ENCODE measurements around the gene DAPK1. TPM values are rescaled to one million over a fixed set of nuclear protein-coding genes. Genes with fewer than 3 reads are reported as not detected.

The DAPK1 gene
- polyA plus RNA-seq, 1 donor: 24.9 TPM

- H3K27ac ChIP-seq (ENCODE audit: low read length): no peak overlapping the region
- 100% methylated on average over 1 of the region's 14 CpGs for WGBS (ENCODE audit: insufficient coverage, low lambda C conversion rate)
- no peaks in the 10 kb centered on the region for H3K27me3 ChIP-seq (ENCODE audit: control insufficient read depth, insufficient read depth, low read length)
- H3K4me3 ChIP-seq (ENCODE audit: low read length): no peak overlapping the region
- H3K4me1 ChIP-seq (ENCODE audit: control insufficient read depth, insufficient read depth, low read length): peaks cover 13% of the 10 kb centered on the region
- DNase-seq: peak in 1 of 2 donors; percentile 39
- H3K36me3 ChIP-seq (ENCODE audit: control insufficient read depth, insufficient read depth, low read length): peaks cover 9% of the 10 kb centered on the region
- H3K9me3 ChIP-seq (ENCODE audit: control insufficient read depth, low read depth, low read length): no peaks in the 10 kb centered on the region
Observed at GRCh38 chr9:87685871-87686519, 188.3 kb downstream of the DAPK1 start.

GRCh38 chr9:87686520-87687090 is 188.9 kb downstream of the DAPK1 start:
- no peak for DNase-seq
- WGBS (ENCODE audit: insufficient coverage, low lambda C conversion rate): no CpG with 5 or more reads among the region's 14 CpGs
- H3K36me3 ChIP-seq (ENCODE audit: control insufficient read depth, insufficient read depth, low read length): peaks cover 6% of the 10 kb centered on the region
- no peak overlapping the region for H3K4me3 ChIP-seq (ENCODE audit: low read length)
- peaks cover 9% of the 10 kb centered on the region for H3K4me1 ChIP-seq (ENCODE audit: control insufficient read depth, insufficient read depth, low read length)
- H3K27me3 ChIP-seq (ENCODE audit: control insufficient read depth, insufficient read depth, low read length): no peaks in the 10 kb centered on the region
- no peaks in the 10 kb centered on the region for H3K9me3 ChIP-seq (ENCODE audit: control insufficient read depth, low read depth, low read length)
- no peak overlapping the region for H3K27ac ChIP-seq (ENCODE audit: low read length)

- 94% methylated on average over 3 of the region's 4 CpGs for WGBS (ENCODE audit: insufficient coverage, low lambda C conversion rate)
- Histone ChIP-seq H3K4me1 (ENCODE audit: control insufficient read depth, insufficient read depth, low read length) (peaks cover 6% of the 10 kb centered on the region), H3K27ac (ENCODE audit: low read length) (no peak overlapping the region), H3K27me3 (ENCODE audit: control insufficient read depth, insufficient read depth, low read length) (no peaks in the 10 kb centered on the region), H3K4me3 (ENCODE audit: low read length) (no peak overlapping the region), H3K9me3 (ENCODE audit: control insufficient read depth, low read depth, low read length) (peaks cover 1% of the 10 kb centered on the region), H3K36me3 (ENCODE audit: control insufficient read depth, insufficient read depth, low read length) (peaks cover 3% of the 10 kb centered on the region)
- no peak for DNase-seq
Observed at GRCh38 chr9:87687207-87687606, 189.5 kb downstream of the DAPK1 start.

- Histone ChIP-seq H3K4me1 (ENCODE audit: control insufficient read depth, insufficient read depth, low read length) (no peaks in the 10 kb centered on the region), H3K4me3 (ENCODE audit: low read length) (no peak overlapping the region), H3K27ac (ENCODE audit: low read length) (no peak overlapping the region), H3K9me3 (ENCODE audit: control insufficient read depth, low read depth, low read length) (peaks cover 7% of the 10 kb centered on the region), H3K27me3 (ENCODE audit: control insufficient read depth, insufficient read depth, low read length) (no peaks in the 10 kb centered on the region), H3K36me3 (ENCODE audit: control insufficient read depth, insufficient read depth, low read length) (peaks cover 27% of the 10 kb centered on the region)
- no peak for DNase-seq
- no CpG with 5 or more reads among the region's 3 CpGs for WGBS (ENCODE audit: insufficient coverage, low lambda C conversion rate)
Observed at GRCh38 chr9:87694236-87694755, 196.6 kb downstream of the DAPK1 start.

GRCh38 chr9:87695523-87695922 is 197.9 kb downstream of the DAPK1 start:
- no CpG with 5 or more reads among the region's 1 CpG for WGBS (ENCODE audit: insufficient coverage, low lambda C conversion rate)
- Histone ChIP-seq H3K36me3 (ENCODE audit: control insufficient read depth, insufficient read depth, low read length) (peaks cover 33% of the 10 kb centered on the region), H3K27ac (ENCODE audit: low read length) (no peak overlapping the region), H3K27me3 (ENCODE audit: control insufficient read depth, insufficient read depth, low read length) (no peaks in the 10 kb centered on the region), H3K9me3 (ENCODE audit: control insufficient read depth, low read depth, low read length) (peaks cover 7% of the 10 kb centered on the region), H3K4me3 (ENCODE audit: low read length) (no peak overlapping the region), H3K4me1 (ENCODE audit: control insufficient read depth, insufficient read depth, low read length) (no peaks in the 10 kb centered on the region)
- no peak for DNase-seq

GRCh38 chr9:87696641-87697040 is 199.0 kb downstream of the DAPK1 start:
- H3K4me3 ChIP-seq (ENCODE audit: low read length): no peak overlapping the region
- no peaks in the 10 kb centered on the region for H3K27me3 ChIP-seq (ENCODE audit: control insufficient read depth, insufficient read depth, low read length)
- peaks cover 7% of the 10 kb centered on the region for H3K9me3 ChIP-seq (ENCODE audit: control insufficient read depth, low read depth, low read length)
- no peaks in the 10 kb centered on the region for H3K4me1 ChIP-seq (ENCODE audit: control insufficient read depth, insufficient read depth, low read length)
- no peak overlapping the region for H3K27ac ChIP-seq (ENCODE audit: low read length)
- peaks cover 33% of the 10 kb centered on the region for H3K36me3 ChIP-seq (ENCODE audit: control insufficient read depth, insufficient read depth, low read length)
- no peak for DNase-seq
- no CpG with 5 or more reads among the region's 7 CpGs for WGBS (ENCODE audit: insufficient coverage, low lambda C conversion rate)

- no peak for DNase-seq
- Histone ChIP-seq H3K4me3 (ENCODE audit: low read length) (no peak overlapping the region), H3K36me3 (ENCODE audit: control insufficient read depth, insufficient read depth, low read length) (peaks cover 37% of the 10 kb centered on the region), H3K27ac (ENCODE audit: low read length) (no peak overlapping the region), H3K27me3 (ENCODE audit: control insufficient read depth, insufficient read depth, low read length) (no peaks in the 10 kb centered on the region), H3K4me1 (ENCODE audit: control insufficient read depth, insufficient read depth, low read length) (no peaks in the 10 kb centered on the region), H3K9me3 (ENCODE audit: control insufficient read depth, low read depth, low read length) (no peaks in the 10 kb centered on the region)
- 100% methylated on average over 1 of the region's 14 CpGs for WGBS (ENCODE audit: insufficient coverage, low lambda C conversion rate)
Observed at GRCh38 chr9:87698069-87698809, 200.6 kb downstream of the DAPK1 start.

- Histone ChIP-seq H3K4me1 (ENCODE audit: control insufficient read depth, insufficient read depth, low read length) (no peaks in the 10 kb centered on the region), H3K27ac (ENCODE audit: low read length) (no peak overlapping the region), H3K36me3 (ENCODE audit: control insufficient read depth, insufficient read depth, low read length) (peaks cover 37% of the 10 kb centered on the region), H3K9me3 (ENCODE audit: control insufficient read depth, low read depth, low read length) (no peaks in the 10 kb centered on the region), H3K27me3 (ENCODE audit: control insufficient read depth, insufficient read depth, low read length) (no peaks in the 10 kb centered on the region), H3K4me3 (ENCODE audit: low read length) (no peak overlapping the region)
- DNase-seq: no peak
- 100% methylated on average over 2 of the region's 4 CpGs for WGBS (ENCODE audit: insufficient coverage, low lambda C conversion rate)
Observed at GRCh38 chr9:87699835-87700234, 202.2 kb downstream of the DAPK1 start.

- Histone ChIP-seq H3K4me3 (ENCODE audit: low read length) (no peak overlapping the region), H3K4me1 (ENCODE audit: control insufficient read depth, insufficient read depth, low read length) (no peaks in the 10 kb centered on the region), H3K27ac (ENCODE audit: low read length) (no peak overlapping the region), H3K27me3 (ENCODE audit: control insufficient read depth, insufficient read depth, low read length) (no peaks in the 10 kb centered on the region), H3K36me3 (ENCODE audit: control insufficient read depth, insufficient read depth, low read length) (peaks cover 39% of the 10 kb centered on the region), H3K9me3 (ENCODE audit: control insufficient read depth, low read depth, low read length) (no peaks in the 10 kb centered on the region)
- no peak for DNase-seq
- WGBS (ENCODE audit: insufficient coverage, low lambda C conversion rate): no CpG with 5 or more reads among the region's 9 CpGs
Observed at GRCh38 chr9:87701491-87701890, 203.8 kb downstream of the DAPK1 start.

- Histone ChIP-seq H3K27ac (ENCODE audit: low read length) (no peak overlapping the region), H3K4me1 (ENCODE audit: control insufficient read depth, insufficient read depth, low read length) (no peaks in the 10 kb centered on the region), H3K27me3 (ENCODE audit: control insufficient read depth, insufficient read depth, low read length) (no peaks in the 10 kb centered on the region), H3K36me3 (ENCODE audit: control insufficient read depth, insufficient read depth, low read length) (peaks cover 41% of the 10 kb centered on the region), H3K9me3 (ENCODE audit: control insufficient read depth, low read depth, low read length) (no peaks in the 10 kb centered on the region), H3K4me3 (ENCODE audit: low read length) (no peak overlapping the region)
- no peak for DNase-seq
- 92% methylated on average over 2 of the region's 6 CpGs for WGBS (ENCODE audit: insufficient coverage, low lambda C conversion rate)
Observed at GRCh38 chr9:87701931-87702421, 204.3 kb downstream of the DAPK1 start.

All from large intestine (tissue), 3 donors.